ENCODE measurements around the gene HIRA.

Gene HIRA

GRCh38 chr22:19407649-19408606 lies 23.6 kb downstream of the HIRA start:
- no peak for DNase-seq

DNA sequence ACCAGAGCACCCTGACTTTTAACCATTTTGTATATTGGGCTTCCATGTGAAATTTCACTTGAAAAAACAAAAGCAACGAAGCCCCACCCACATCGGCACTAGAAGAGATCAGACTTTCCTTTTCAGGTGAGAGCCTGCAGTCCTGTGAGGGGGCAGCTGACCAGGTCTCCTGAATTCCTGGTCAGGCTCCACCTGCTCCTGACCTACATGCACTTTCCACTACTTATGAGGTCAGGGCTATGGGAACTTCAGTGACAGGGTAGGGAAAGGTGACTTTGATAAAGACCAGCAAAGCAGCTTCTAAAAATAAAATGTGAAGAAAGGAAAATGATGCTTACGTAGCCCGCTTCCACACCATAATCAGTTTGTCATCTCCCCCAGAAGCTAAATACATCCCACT lies 24.7 kb downstream of the HIRA start:
- no peak for DNase-seq

GRCh38 chr22:19406281-19406811 lies 25.2 kb downstream of the HIRA start:
- no peak for DNase-seq

DNA sequence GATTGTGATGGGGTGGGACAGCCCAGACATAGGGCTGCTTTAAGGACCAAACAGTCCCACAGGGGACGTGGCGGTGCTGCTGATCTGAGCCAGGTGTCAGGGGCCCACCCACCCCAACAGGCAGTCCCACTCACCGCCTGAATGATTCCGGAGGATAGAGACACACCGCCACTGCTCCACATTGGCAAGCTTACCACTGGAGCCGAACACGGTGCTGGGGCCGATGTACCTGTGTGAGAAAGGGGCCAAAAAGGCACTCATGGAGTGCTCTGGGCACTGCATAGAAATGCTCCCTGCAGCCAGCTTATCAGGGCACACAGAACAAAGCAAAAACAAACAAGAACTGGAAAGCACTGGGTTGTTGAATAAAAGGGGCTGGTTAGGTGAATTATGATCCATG lies 25.9 kb downstream of the HIRA start:
- no peak for DNase-seq

DNA sequence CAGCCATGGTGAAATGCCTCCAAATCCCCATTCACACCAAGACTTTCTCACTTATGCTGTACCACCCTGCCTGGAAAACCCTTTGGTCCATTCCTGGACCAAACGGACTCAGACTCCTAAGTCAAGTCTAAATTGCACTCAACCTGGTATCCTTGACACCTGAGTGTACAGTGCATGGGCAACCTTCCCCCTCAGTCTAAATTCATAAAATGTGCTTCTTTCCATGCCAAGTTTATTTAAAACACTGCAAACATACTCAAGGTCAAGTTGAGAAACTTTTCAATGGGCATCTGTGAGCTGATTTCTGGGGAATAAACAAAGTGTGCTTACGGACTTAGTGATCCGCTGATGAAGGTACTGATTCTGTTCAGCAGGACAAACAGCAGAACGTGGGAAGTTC lies 26.4 kb downstream of the HIRA start:
- no peak for DNase-seq

DNA sequence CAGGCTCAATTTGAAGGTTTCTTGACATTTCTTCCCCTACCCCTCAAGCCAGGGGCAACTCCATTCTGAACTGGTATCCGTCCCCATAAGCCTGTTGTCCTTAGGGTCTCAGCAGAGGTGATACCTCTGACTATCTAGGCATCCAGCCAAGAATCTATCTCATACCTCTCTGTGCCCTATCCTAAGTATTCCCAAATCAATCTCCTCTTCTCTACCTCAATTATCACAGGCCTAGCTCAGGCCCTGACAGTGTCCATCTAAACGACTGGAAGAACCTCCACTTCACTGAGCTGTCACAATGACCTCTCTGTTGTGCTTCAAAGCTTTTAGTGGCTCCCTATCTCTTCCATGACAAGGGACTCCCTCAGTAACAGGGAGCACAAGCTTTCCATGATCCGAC lies 26.9 kb downstream of the HIRA start:
- no peak for DNase-seq

DNA sequence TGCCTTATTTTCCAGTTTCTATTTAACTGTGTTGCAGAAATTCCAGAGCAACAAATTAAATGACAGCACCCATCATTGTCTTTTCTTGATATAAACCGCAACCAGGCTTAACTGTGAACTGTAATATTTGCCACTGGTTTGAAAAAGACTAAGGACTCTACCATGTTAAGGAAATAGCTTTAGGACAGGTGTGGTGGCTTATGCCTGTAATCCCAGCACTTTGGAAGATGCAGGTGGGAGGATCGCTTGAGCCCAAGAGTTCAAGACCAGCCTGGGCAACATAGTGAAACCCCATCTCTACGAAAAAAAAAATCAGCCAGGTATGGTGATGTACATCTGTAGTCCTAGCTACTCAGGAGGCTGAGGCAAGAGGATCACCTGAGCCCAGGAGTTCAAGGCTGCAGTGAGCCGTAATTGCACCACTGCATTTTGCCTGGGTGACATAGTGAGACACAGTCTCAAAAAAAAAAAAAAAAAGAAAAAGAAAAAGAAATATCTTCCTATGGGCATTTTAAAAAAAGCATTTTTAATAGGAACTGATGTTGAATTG lies 28.8 kb downstream of the HIRA start:
- DNase-seq, result no peak

DNA sequence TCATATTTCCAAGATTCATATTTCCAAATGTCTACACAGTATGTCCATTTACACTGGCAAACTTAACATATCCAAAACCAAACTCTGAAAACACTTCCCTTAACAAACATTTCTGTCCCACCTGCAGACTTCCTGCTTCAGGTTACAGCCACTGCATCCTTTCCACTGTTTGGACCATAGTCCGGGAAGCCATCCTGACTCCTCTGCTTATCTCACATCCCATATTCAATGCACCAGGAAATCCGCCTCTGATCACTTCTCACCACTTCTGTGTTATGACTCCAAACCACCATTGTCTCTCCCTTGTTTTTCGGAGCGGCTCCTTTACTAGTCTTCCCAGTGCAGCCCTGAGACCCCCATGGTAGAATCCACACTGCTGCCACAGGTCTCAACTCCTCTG lies 30.1 kb downstream of the HIRA start:
- no peak for DNase-seq

DNA sequence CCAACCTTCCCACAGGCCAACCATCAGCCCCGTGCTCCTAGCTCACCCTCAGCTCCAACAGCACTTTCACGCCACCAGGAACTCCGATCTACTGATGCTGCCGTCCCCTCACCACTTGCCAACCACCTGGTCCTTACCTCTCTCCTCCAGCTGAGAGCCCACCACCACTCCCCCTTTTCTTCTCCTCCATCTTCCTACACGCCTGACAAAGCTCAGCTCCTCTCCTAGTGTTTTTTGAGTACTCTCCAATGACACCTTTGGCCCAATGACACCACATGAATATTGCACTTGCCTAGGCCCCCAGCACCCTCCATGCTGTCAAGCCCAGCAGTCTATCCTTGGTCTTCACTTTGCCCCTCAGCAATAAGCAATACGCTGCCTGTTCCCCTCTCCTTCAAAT lies 30.7 kb downstream of the HIRA start:
- no peak for DNase-seq

GRCh38 chr22:19398652-19399051 lies 32.9 kb downstream of the HIRA start:
- no peak for DNase-seq

- no peak for DNase-seq
Measured at GRCh38 chr22:19398206-19398605, 33.3 kb downstream of the HIRA start.

- no peak for DNase-seq
Measured at GRCh38 chr22:19397734-19398104, 33.8 kb downstream of the HIRA start.

DNA sequence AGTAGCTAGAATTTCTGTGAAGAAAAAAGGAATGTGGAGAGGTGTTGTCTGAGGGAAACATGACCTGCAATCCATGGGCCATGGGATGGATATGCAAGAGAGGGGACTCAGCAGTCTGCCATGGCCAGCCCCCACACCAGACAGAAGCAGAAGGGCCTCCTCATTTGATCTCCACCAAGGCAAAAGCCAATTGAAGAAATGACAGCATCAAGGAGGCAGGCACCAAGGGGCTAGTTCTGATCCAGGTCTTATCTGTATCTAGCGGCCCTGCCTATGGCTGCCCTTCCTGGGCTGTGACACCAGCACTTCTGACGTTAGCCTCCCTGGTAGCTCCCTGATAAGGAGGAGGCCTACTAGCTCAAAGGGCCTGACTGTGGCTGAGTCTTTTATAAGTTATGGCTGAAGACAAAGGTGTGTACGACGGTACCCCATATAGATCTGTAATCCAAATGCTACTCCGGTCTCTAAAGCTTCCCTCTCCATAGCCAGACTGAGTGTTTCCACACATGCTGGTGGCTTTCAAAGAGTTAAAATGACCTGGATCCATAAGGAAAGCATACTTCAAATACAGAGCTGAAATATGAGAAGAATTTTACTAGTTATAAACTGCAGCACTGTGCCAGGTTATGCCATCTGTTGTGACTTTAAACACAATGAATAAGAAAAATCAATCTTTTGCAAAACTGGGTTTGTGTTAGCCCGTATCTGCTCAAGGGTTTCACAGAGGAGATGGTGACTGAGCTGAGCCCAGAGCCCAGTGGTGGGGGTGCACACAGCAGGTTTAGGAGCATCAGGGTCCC lies 34.4 kb downstream of the HIRA start:
- DNase-seq, result no peak

DNA sequence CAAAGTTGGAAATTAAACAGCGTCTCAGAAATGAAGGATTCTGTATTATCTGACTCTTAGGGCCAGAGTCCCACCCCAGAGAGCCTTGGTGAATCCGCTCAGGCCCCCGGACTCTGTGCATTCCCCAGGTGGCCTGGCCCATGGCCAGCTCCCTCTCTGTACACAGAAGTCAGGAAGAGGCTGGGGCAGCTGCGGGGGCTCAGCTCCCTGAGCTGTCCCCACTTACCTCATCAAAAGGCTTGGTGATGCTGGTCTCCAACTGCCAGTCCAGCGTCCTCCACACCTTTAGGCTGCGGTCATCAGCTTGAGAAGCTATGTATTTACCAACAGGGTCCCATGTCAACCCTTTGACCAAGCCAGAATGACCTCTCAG lies 35.0 kb downstream of the HIRA start:
- DNase-seq, result no peak

GRCh38 chr22:19395276-19395675 lies 36.3 kb downstream of the HIRA start:
- DNase-seq, result no peak

DNA sequence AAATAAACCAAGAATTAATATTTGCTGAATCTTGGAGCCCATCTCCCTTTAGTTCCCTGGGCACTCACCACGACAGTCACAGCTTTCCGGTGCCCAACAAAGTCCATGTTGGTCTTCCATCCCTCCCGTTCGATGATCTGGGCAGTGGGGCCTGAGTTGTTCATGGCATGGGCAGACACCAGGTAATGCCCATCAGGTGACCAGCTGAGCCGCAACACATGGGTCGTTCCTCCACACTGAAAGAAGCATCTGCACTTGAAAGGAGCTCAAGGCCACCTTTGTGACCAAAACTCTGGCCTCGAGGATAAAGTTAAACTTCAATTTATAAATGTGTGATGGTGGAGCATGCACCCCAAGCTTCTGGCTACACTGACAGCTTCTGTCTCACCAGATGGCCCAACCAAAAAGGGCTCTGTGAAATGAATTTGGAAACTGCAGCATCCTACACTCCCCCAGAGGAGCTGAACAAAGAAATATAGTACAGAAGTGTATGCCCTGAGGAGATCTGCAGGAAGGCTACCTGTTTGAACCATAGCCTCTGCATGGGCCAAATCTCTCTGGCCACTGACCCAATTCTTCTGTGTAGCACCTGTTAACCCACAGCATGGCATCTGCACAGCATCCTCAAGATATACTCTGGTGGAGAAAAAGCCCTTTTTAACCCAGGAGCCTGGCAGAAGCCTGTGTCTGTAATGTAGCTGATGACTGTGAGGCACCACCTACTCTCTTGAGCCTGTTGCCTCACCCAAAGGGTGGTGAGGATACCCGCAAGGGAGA lies 37.1 kb downstream of the HIRA start:
- no peak for DNase-seq

GRCh38 chr22:19393704-19394103 lies 37.8 kb downstream of the HIRA start:
- no peak for DNase-seq

DNA sequence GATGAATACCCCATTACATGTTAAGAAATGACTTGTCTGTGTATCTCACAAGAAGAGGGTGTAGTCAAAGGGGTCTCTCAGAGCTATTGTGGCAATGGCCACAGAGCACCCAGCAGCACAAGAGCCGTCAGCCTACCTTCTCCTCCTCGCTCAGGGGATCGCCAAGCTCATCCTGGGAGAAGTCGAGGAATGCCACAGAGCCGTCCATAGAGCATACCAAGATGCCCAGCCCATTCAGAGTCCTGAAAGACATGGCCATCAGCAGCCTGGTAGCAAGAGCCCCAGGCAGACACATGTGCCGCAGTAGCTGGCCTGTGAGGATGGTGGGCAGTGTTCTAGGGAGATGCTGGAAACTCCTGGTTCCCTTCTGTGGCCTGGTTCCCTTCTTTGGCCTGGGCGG lies 44.0 kb downstream of the HIRA start:
- no peak for DNase-seq

DNA sequence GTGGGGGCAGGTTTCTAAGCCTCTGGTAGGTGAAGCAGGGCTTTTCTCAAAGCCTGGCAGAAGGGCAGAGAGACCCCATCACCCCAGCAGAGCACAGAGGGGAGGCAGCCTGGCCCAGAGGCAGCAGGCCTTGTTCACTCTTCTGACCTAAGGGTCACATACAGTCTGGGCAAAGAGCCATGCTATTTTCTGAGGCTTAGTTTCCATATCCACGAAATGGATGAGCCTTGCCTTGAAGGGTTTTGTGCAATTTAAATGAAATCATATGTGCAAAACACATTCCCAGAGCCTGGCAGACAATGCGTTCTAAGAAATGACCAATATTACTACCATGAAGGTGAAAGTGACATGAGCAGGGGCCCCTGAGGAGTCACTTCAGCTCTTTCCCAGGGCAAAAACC lies 44.5 kb downstream of the HIRA start:
- DNase-seq, result no peak

DNA sequence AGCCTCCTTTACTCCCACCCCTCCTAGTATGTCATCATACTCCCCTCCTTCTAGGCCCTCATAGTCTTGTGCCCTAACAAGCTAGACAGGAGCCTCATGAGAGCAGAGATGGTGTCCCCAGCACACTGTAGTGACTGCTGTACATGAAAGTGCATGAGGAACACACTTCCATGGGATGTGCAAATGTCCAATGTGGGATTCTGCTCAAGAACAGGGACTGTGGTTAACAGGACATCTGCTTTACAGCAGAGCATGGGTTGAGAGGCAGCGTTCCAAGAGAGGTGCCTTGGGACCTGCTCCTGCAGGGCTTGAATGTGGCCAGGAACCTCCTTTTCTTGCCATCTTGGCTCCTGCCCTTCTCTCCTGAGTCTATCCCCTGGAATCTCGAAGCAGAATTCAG lies 45.3 kb downstream of the HIRA start:
- no peak for DNase-seq

DNA sequence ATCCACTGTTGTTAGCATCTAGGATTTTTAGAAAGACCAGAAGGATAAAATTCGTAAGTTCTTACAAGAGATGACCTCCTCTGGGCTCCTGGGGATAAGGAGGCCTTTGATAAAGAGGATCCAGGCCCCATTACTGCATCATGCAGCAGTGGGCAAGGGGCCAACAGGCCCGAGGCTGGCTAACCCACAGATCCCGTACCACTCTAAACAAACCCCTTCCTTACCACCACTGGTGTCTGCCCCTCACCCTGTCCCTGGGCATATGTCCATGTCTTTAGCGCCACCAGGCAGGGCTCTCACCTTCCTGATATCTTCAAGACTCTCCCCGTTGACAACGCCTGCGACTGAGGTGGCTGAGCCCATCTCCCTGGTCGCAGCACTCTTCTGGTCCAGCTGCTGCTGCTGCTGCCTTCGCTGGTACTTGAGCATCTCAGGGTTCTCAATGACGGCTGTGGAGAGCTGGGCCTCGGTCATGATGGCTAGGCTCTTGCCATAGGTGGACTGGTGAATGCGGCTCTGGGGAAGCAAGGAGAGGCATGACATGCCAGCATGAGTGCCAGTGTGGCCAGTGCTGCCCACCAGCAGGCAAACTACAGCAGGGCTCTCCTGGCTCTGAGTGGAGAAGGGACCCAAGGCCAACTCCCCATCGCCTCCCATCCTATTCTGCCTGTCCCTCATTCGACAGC lies 46.2 kb downstream of the HIRA start:
- DNase-seq, result no peak

DNA sequence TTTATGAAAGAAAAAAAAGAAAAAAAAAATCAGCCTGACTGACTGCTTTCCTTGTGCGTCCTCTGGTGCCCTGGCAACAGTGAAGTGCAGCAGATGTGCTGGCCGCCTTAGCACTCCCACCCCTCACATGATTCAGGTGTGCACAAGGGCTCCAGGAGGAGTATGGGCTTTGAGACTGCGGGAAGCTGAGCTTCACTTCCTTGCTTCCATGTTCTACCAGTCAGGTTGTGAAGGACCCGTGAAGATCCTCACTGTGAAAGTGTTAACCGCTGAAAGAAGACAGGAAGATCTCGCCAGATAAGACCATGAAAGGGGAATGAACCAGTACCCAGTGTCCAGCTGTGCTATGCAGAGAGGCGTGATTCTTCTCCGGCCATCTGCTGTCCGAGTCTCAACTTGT lies 48.2 kb downstream of the HIRA start:
- DNase-seq, result no peak
